Measurements from ENCODE around the gene CD300LG.

CD300LG gene

DNA sequence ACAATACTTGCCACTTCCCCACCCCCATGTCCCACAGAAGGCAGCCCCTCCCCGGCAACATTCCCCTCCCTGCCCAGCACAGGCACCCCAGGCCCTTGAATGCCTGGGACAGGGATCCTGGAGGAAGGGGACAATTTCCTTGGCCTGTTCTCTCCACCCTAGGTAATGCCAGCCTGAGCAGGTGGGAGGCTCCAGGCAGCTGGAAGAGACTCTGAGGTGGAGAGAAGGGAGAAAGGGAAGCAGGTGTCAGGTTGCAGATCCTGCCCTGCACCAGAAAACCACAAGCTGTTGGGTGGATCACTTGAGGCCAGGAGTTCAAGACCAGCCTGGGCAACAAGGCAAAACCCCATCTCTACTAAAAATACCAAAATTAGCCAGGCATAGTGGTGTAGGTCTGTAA is 51.5 kb downstream of the CD300LG start:
- Histone ChIP-seq H2BK120ac (ENCODE audit: low read depth, low read length) (no peak overlapping the region), H2AK5ac (ENCODE audit: low read length, severe bottlenecking) (no peak overlapping the region), H3K27me3 (ENCODE audit: control insufficient read depth in 1 of 2, insufficient read depth in 1 of 2, low read length in 2 of 2) (peaks cover 0 to 28% of the 10 kb centered on the region in 2 experiments), H4K8ac (ENCODE audit: low read length) (no peak overlapping the region), H3K9ac (ENCODE audit: low read length) (no peak overlapping the region), H3K4me3 (ENCODE audit: insufficient read depth in 1 of 2, low read depth in 1 of 2, low read length in 2 of 2) (no peak overlapping the region), H4K91ac (ENCODE audit: low read length) (no peak overlapping the region), H3K4me2 (ENCODE audit: low read length, poor library complexity, severe bottlenecking) (no peak overlapping the region), H3K36me3 (ENCODE audit: control insufficient read depth in 1 of 2, insufficient read depth in 2 of 2, low read depth in 1 of 2, low read length in 2 of 2) (no peaks in the 10 kb centered on the region), H2AFZ (ENCODE audit: low read depth, low read length) (no peak overlapping the region), H2BK5ac (ENCODE audit: low read depth, low read length, poor library complexity, severe bottlenecking) (no peak overlapping the region), H3K23ac (ENCODE audit: low read length in 2 of 2) (no peak overlapping the region), H3K4ac (ENCODE audit: low read depth in 1 of 2, low read length in 2 of 2) (no peak overlapping the region), H2BK15ac (ENCODE audit: low read depth, poor library complexity, severe bottlenecking) (no peak overlapping the region), H3K9me3 (ENCODE audit: control insufficient read depth, low read length) (no peaks in the 10 kb centered on the region), H3K14ac (ENCODE audit: low read length in 2 of 2) (no peak overlapping the region), H3K27ac (ENCODE audit: low read length, poor library complexity, severe bottlenecking) (no peak overlapping the region), H3K79me1 (replicated peaks; ENCODE audit: low read length, poor library complexity, severe bottlenecking) (no peaks in the 10 kb centered on the region), H2BK12ac (ENCODE audit: low read length in 2 of 2) (no peak overlapping the region), H3K4me1 (ENCODE audit: control insufficient read depth, insufficient read depth, low read depth, low read length) (peaks cover 17% of the 10 kb centered on the region), H3K18ac (ENCODE audit: low read depth in 1 of 2, low read length in 2 of 2) (no peak overlapping the region)
- WGBS: no CpG with 5 or more reads among the region's 1 CpG
- DNase-seq: no peak

DNA sequence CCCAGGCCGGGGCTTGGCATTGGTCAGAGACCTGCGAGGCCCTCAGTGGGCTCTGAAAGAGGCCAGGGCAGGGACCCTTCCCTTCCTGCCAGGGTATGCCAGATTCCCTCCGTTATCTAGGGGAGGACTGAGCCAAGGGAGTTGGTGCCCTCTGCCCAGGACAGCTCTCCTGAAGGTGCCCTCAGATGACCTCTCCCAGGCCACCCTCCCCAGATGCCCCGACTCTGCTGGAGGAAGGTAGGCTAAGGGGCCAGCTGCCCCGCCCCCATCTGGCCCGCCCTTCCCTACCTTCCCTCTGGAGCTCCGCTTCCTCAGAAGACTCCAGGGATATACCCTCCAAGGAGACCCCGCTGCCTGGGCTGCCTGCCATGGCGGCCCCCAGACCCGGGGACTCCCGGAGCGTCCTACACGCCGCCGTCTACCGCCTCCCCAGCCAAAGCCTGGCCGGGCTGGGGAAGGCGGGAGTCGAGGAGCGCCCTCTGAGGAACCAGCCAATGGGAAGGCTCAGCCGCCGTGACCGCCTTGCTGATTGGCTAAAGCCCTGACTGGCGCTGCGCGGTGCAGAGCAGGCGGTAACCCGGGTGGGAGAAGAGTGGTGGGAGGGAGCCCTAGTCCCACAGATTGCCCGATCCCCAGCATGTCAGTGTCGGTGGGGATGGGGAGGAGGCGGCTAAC is 53.3 kb downstream of the CD300LG start:
- Histone ChIP-seq H2BK5ac (ENCODE audit: low read depth, low read length, poor library complexity, severe bottlenecking) (no peak overlapping the region), H2AFZ (ENCODE audit: low read depth, low read length) (peak overlapping the region; percentile 24), H3K27me3 (ENCODE audit: control insufficient read depth in 1 of 2, insufficient read depth in 1 of 2, low read length in 2 of 2) (peaks cover 0 to 40% of the 10 kb centered on the region in 2 experiments), H3K4ac (ENCODE audit: low read depth in 1 of 2, low read length in 2 of 2) (no peak overlapping the region), H3K9ac (ENCODE audit: low read length) (peak overlapping the region; percentile 75), H3K14ac (ENCODE audit: low read length in 2 of 2) (no peak overlapping the region), H3K4me3 (ENCODE audit: insufficient read depth in 1 of 2, low read depth in 1 of 2, low read length in 2 of 2) (peak overlapping the region; percentile 49 to 81), H2BK15ac (ENCODE audit: low read depth, poor library complexity, severe bottlenecking) (no peak overlapping the region), H3K4me2 (ENCODE audit: low read length, poor library complexity, severe bottlenecking) (peak overlapping the region; percentile 94), H2AK5ac (ENCODE audit: low read length, severe bottlenecking) (no peak overlapping the region), H3K18ac (ENCODE audit: low read depth in 1 of 2, low read length in 2 of 2) (no peak overlapping the region), H4K91ac (ENCODE audit: low read length) (no peak overlapping the region), H3K4me1 (ENCODE audit: control insufficient read depth, insufficient read depth, low read depth, low read length) (peaks cover 17% of the 10 kb centered on the region), H2BK120ac (ENCODE audit: low read depth, low read length) (no peak overlapping the region), H2BK12ac (ENCODE audit: low read length in 2 of 2) (no peak overlapping the region), H3K23ac (ENCODE audit: low read length in 2 of 2) (no peak overlapping the region), H3K79me1 (replicated peaks; ENCODE audit: low read length, poor library complexity, severe bottlenecking) (no peaks in the 10 kb centered on the region), H3K9me3 (ENCODE audit: control insufficient read depth, low read length) (no peaks in the 10 kb centered on the region), H4K8ac (ENCODE audit: low read length) (no peak overlapping the region), H3K36me3 (ENCODE audit: control insufficient read depth in 1 of 2, insufficient read depth in 2 of 2, low read depth in 1 of 2, low read length in 2 of 2) (no peaks in the 10 kb centered on the region), H3K27ac (ENCODE audit: low read length, poor library complexity, severe bottlenecking) (no peak overlapping the region)
- DNase-seq: peak; percentile 85
- 9% methylated on average over 28 of the region's 31 CpGs for WGBS

DNA sequence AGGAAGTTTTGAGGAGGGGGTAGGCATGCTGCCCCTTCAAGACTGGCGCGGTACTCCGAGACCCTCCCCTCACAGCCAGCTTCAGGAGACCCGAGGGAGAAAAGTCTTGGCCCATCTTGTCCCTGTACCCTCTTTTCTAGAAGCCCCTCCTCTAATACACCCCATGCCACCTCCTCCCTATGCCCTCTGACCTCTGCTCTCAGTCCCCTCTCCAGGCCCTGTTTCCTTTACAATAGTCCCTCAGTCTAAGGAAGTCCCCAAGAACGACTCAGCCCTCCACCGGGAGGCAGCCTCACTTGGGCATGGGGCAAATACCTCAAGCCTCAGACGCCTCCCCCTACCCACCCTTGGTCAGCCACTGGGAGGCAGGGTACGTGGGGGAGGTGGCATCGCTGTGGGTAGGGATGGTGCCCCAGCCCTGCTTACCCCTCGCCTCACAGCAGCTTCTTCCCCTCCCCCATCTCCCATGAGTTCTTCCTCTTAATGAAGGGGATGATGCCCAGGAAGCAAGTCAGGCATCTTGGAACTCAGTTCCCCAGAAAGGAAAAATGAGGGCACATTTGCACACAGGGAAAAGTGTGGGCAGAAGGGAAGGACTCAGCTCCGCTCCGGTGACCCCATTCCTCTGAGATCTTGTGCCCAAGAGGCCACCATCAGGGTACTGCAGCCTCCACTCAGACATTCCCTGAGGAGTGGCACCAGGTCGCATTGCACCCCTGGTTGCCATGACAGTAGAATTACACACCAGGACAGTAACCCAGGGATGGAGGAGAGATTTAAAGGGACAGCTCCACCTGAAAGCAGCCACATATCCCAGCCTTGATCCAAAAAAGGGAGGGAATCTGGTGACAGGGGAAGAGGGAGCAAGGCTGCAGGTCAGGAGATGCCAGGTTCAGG is 54.1 kb downstream of the CD300LG start:
- Histone ChIP-seq H3K23ac (ENCODE audit: low read length in 2 of 2) (no peak overlapping the region), H3K9me3 (ENCODE audit: control insufficient read depth, low read length) (no peaks in the 10 kb centered on the region), H3K36me3 (ENCODE audit: control insufficient read depth in 1 of 2, insufficient read depth in 2 of 2, low read depth in 1 of 2, low read length in 2 of 2) (no peaks in the 10 kb centered on the region), H3K27me3 (ENCODE audit: control insufficient read depth in 1 of 2, insufficient read depth in 1 of 2, low read length in 2 of 2) (peaks cover 0 to 44% of the 10 kb centered on the region in 2 experiments), H2BK120ac (ENCODE audit: low read depth, low read length) (no peak overlapping the region), H3K27ac (ENCODE audit: low read length, poor library complexity, severe bottlenecking) (no peak overlapping the region), H3K4ac (ENCODE audit: low read depth in 1 of 2, low read length in 2 of 2) (no peak overlapping the region), H3K18ac (ENCODE audit: low read depth in 1 of 2, low read length in 2 of 2) (no peak overlapping the region), H2AK5ac (ENCODE audit: low read length, severe bottlenecking) (no peak overlapping the region), H2BK12ac (ENCODE audit: low read length in 2 of 2) (peak overlapping the region in 1 of 2 experiments; percentile 10), H3K4me3 (ENCODE audit: insufficient read depth in 1 of 2, low read depth in 1 of 2, low read length in 2 of 2) (peak overlapping the region; percentile 49 to 81), H3K4me1 (ENCODE audit: control insufficient read depth, insufficient read depth, low read depth, low read length) (peaks cover 20% of the 10 kb centered on the region), H3K14ac (ENCODE audit: low read length in 2 of 2) (no peak overlapping the region), H4K91ac (ENCODE audit: low read length) (no peak overlapping the region), H2BK5ac (ENCODE audit: low read depth, low read length, poor library complexity, severe bottlenecking) (no peak overlapping the region), H3K79me1 (replicated peaks; ENCODE audit: low read length, poor library complexity, severe bottlenecking) (no peaks in the 10 kb centered on the region), H3K9ac (ENCODE audit: low read length) (peak overlapping the region; percentile 75), H2AFZ (ENCODE audit: low read depth, low read length) (no peak overlapping the region), H3K4me2 (ENCODE audit: low read length, poor library complexity, severe bottlenecking) (peak overlapping the region; percentile 94), H4K8ac (ENCODE audit: low read length) (no peak overlapping the region), H2BK15ac (ENCODE audit: low read depth, poor library complexity, severe bottlenecking) (no peak overlapping the region)
- DNase-seq: no peak
- WGBS: 18% methylated on average over 11 of the region's 13 CpGs

DNA sequence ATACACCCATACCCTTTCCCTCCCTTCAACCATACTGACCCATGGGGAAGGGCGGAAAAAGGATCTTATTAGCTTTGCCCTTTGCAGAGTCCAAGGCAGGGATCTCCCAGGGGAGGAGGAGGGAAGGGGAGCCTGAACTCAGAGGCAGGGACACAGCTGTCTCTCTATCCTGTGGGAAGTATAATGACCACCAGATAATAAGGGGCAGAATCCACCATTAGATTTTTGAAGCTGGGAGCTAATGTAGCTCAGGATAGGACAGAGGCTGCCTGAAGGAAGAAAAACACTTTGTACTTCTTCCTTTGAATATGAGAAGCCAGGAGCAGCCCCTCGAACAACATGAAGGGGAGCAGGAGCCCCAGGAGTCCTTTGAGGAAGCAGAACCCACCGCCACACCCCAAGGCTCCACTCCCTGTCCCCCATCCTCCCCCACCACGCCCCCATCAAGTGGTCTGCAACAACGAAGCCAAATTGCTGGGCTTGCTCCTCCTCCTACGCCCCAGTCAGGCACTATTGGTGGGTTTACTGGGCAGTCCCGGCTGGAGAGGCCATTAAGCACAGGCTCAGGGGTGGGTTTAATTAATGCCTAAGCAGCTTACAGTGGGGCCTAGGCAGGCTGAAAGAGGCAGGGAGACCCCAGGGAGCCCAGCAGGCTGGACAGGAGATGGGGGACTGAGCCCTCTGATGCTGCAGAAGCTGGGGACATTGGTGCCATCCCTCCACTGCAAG is 55.0 kb downstream of the CD300LG start:
- 69% methylated on average over 6 of the region's 7 CpGs for WGBS
- no peak overlapping the region for H3K14ac ChIP-seq (ENCODE audit: low read length in 2 of 2)

More for the DNA sequence above, 55.0 kb downstream of the CD300LG start:
- Histone ChIP-seq H3K18ac (ENCODE audit: low read depth in 1 of 2, low read length in 2 of 2) (no peak overlapping the region), H4K8ac (ENCODE audit: low read length) (no peak overlapping the region), H2BK5ac (ENCODE audit: low read depth, low read length, poor library complexity, severe bottlenecking) (no peak overlapping the region), H3K27ac (ENCODE audit: low read length, poor library complexity, severe bottlenecking) (no peak overlapping the region), H2AFZ (ENCODE audit: low read depth, low read length) (no peak overlapping the region), H3K4ac (ENCODE audit: low read depth in 1 of 2, low read length in 2 of 2) (no peak overlapping the region), H3K79me1 (replicated peaks; ENCODE audit: low read length, poor library complexity, severe bottlenecking) (no peaks in the 10 kb centered on the region), H2AK5ac (ENCODE audit: low read length, severe bottlenecking) (no peak overlapping the region), H2BK120ac (ENCODE audit: low read depth, low read length) (no peak overlapping the region), H2BK15ac (ENCODE audit: low read depth, poor library complexity, severe bottlenecking) (no peak overlapping the region), H3K4me2 (ENCODE audit: low read length, poor library complexity, severe bottlenecking) (no peak overlapping the region), H3K36me3 (ENCODE audit: control insufficient read depth in 1 of 2, insufficient read depth in 2 of 2, low read depth in 1 of 2, low read length in 2 of 2) (no peaks in the 10 kb centered on the region), H3K27me3 (ENCODE audit: control insufficient read depth in 1 of 2, insufficient read depth in 1 of 2, low read length in 2 of 2) (peaks cover 0 to 46% of the 10 kb centered on the region in 2 experiments), H2BK12ac (ENCODE audit: low read length in 2 of 2) (no peak overlapping the region), H3K23ac (ENCODE audit: low read length in 2 of 2) (no peak overlapping the region), H3K9me3 (ENCODE audit: control insufficient read depth, low read length) (no peaks in the 10 kb centered on the region), H3K9ac (ENCODE audit: low read length) (no peak overlapping the region), H4K91ac (ENCODE audit: low read length) (no peak overlapping the region), H3K4me3 (ENCODE audit: insufficient read depth in 1 of 2, low read depth in 1 of 2, low read length in 2 of 2) (no peak overlapping the region), H3K4me1 (ENCODE audit: control insufficient read depth, insufficient read depth, low read depth, low read length) (peaks cover 29% of the 10 kb centered on the region)
- no peak for DNase-seq

All from mesenchymal stem cell (in vitro differentiated cells and primary cell).